Hindlimb muscle (tissue), 1 donor: ENCODE measurements around the gene SLC10A6. TPM values are rescaled to one million over a fixed set of nuclear protein-coding genes. Genes with fewer than 3 reads are reported as not detected.
"Not testable (repeated sequence)": the region's sequence is repeated elsewhere in the genome, so short reads cannot be mapped to it uniquely, and the experiment has no call there.

Source experiments
- DNase-seq: peaks from one replicate; pipeline ENCODE4 v3.0.0-alpha.2; 2013
- polyA plus RNA-seq: library from polyadenylated mRNA; unstranded; fragments of 120-200 nt; gene quantifications from one replicate; pipeline ENCODE4 v1.2.1, GENCODE V29; 2013; ENCODE audit not compliant: insufficient read length

SLC10A6 gene
- polyA plus RNA-seq, result 0.26 TPM

- DNase-seq, result peak; percentile 38
Measured at GRCh38 chr4:86848732-86849619, at the start of gene SLC10A6. Gene SLC10A6 (minus strand): TSS chr4:86849384. CDS start chr4:86849115, 269 bp downstream.

- DNase-seq, result no peak
Measured at GRCh38 chr4:86898562-86898961, 49.4 kb upstream of the SLC10A6 start.

- DNase-seq, result no peak
Measured at GRCh38 chr4:86896596-86896995, 47.4 kb upstream of the SLC10A6 start.

- peak; percentile 53 for DNase-seq
Measured at GRCh38 chr4:86895692-86896488, 46.7 kb upstream of the SLC10A6 start.

- DNase-seq, result no peak
Measured at GRCh38 chr4:86894455-86894854, 45.3 kb upstream of the SLC10A6 start.

- DNase-seq, result no peak
Measured at GRCh38 chr4:86893136-86893535, 44.0 kb upstream of the SLC10A6 start.

- DNase-seq, result no peak
Measured at GRCh38 chr4:86892636-86892960, 43.4 kb upstream of the SLC10A6 start.

- peak; percentile 55 for DNase-seq
Measured at GRCh38 chr4:86891762-86892635, 42.8 kb upstream of the SLC10A6 start, which contains the start of gene C4orf36. Gene C4orf36 (minus strand): TSS chr4:86892422. CDS start chr4:86891520, 902 bp downstream.

GRCh38 chr4:86890790-86891189 lies 41.6 kb upstream of the SLC10A6 start:
- no peak for DNase-seq

GRCh38 chr4:86879641-86880040 lies 30.5 kb upstream of the SLC10A6 start:
- DNase-seq, result no peak

- no peak for DNase-seq
Measured at GRCh38 chr4:86878640-86879039, 29.5 kb upstream of the SLC10A6 start.

GRCh38 chr4:86876894-86877685 lies 27.9 kb upstream of the SLC10A6 start:
- no peak for DNase-seq

GRCh38 chr4:86875436-86875835 lies 26.3 kb upstream of the SLC10A6 start:
- DNase-seq, result not testable (repeated sequence)

- DNase-seq, result no peak
Measured at GRCh38 chr4:86872135-86872534, 23.0 kb upstream of the SLC10A6 start.

GRCh38 chr4:86870442-86871069 lies 21.4 kb upstream of the SLC10A6 start:
- DNase-seq, result no peak

- DNase-seq, result no peak
Measured at GRCh38 chr4:86857341-86858052, 8.3 kb upstream of the SLC10A6 start.

GRCh38 chr4:86856896-86857295 lies 7.7 kb upstream of the SLC10A6 start:
- no peak for DNase-seq

- DNase-seq, result no peak
Measured at GRCh38 chr4:86855572-86855971, 6.4 kb upstream of the SLC10A6 start.

- no peak for DNase-seq
Measured at GRCh38 chr4:86853209-86853608, 4.0 kb upstream of the SLC10A6 start.

GRCh38 chr4:86848136-86848535 lies 1.0 kb downstream of the SLC10A6 start:
- no peak for DNase-seq
